Activated gamma-delta T cell (primary cell): ENCODE measurements around the gene SLC35G6.
A peak's percentile ranks its signal among the peaks of the same experiment; 100 is the strongest.
"Not testable (repeated sequence)": the region's sequence is repeated elsewhere in the genome, so short reads cannot be mapped to it uniquely, and the experiment has no call there.

Source experiments
- DNase-seq: peaks from one replicate; lab custom pipeline; 2025; lab: John Stamatoyannopoulos, UW

The SLC35G6 gene

GRCh38 chr17:7478276-7479212 lies 2.7 kb upstream of the SLC35G6 start:
- peak; percentile 70 for DNase-seq

GRCh38 chr17:7479213-7480088 lies 1.8 kb upstream of the SLC35G6 start, which contains the start of gene ZBTB4:
TSS of gene ZBTB4 (minus strand) at chr17:7479631. CDS start at chr17:7466801, 12,830 bp downstream.
- DNase-seq = peak; percentile 69

GRCh38 chr17:7480089-7480384 lies 1.2 kb upstream of the SLC35G6 start:
- DNase-seq = no peak

- DNase-seq = not testable (repeated sequence)
Observed at GRCh38 chr17:7481842-7482741, 846 bp downstream of the SLC35G6 start.

GRCh38 chr17:7482742-7483088 lies 1.5 kb downstream of the SLC35G6 start:
- DNase-seq = not testable (repeated sequence)

GRCh38 chr17:7483255-7484066 lies 2.2 kb downstream of the SLC35G6 start:
- DNase-seq = peak; percentile 87

- DNase-seq = peak; percentile 95
Observed at GRCh38 chr17:7484067-7484918, 3.0 kb downstream of the SLC35G6 start, which contains the start of gene POLR2A. TSS of gene POLR2A (plus strand) at chr17:7484366.

- DNase-seq = no peak
Observed at GRCh38 chr17:7484919-7485377, 3.7 kb downstream of the SLC35G6 start.

- DNase-seq = no peak
Observed at GRCh38 chr17:7486181-7486580, 4.9 kb downstream of the SLC35G6 start.

GRCh38 chr17:7490144-7490543 lies 8.9 kb downstream of the SLC35G6 start:
- no peak for DNase-seq

- DNase-seq = no peak
Observed at GRCh38 chr17:7491583-7491982, 10.3 kb downstream of the SLC35G6 start.

GRCh38 chr17:7493941-7494340 lies 12.7 kb downstream of the SLC35G6 start:
- no peak for DNase-seq

GRCh38 chr17:7495906-7496434 lies 14.7 kb downstream of the SLC35G6 start:
- no peak for DNase-seq

- no peak for DNase-seq
Observed at GRCh38 chr17:7496470-7497183, 15.4 kb downstream of the SLC35G6 start.

- no peak for DNase-seq
Observed at GRCh38 chr17:7497228-7497627, 16.0 kb downstream of the SLC35G6 start.

- DNase-seq = no peak
Observed at GRCh38 chr17:7497636-7498035, 16.4 kb downstream of the SLC35G6 start.

GRCh38 chr17:7499161-7499560 lies 17.9 kb downstream of the SLC35G6 start:
- DNase-seq = no peak

GRCh38 chr17:7501729-7502128 lies 20.5 kb downstream of the SLC35G6 start:
- no peak for DNase-seq
